WTC11 (cell line): ENCODE results near the gene ZNF830.

Experiments
- ATF1 ChIP-seq: sonication (generic); formaldehyde crosslinking; IDR thresholded peaks from 2 replicates; pipeline ENCODE4 v1.8.1; 2023; ENCODE audit warnings: mild to moderate bottlenecking, moderate library complexity, missing genetic modification reagents
- CTCF ChIP-seq: fragments of 200-600 bp; IDR thresholded peaks from 2 replicates; pipeline ENCODE4 v1.8.0; 2022; ENCODE audit warnings: antibody characterized with exemption
- USF2 ChIP-seq: sonication (generic); formaldehyde crosslinking; IDR thresholded peaks from 2 replicates; pipeline ENCODE4 v1.8.1; 2023; ENCODE audit warnings: mild to moderate bottlenecking, missing genetic modification reagents, moderate library complexity
- TF ChIP-seq, protein P1 (sequence below): sonication (generic); formaldehyde crosslinking; IDR thresholded peaks from 2 replicates; pipeline ENCODE4 v1.8.0; 2022; ENCODE audit warnings: mild to moderate bottlenecking, missing genetic modification reagents

DNA sequence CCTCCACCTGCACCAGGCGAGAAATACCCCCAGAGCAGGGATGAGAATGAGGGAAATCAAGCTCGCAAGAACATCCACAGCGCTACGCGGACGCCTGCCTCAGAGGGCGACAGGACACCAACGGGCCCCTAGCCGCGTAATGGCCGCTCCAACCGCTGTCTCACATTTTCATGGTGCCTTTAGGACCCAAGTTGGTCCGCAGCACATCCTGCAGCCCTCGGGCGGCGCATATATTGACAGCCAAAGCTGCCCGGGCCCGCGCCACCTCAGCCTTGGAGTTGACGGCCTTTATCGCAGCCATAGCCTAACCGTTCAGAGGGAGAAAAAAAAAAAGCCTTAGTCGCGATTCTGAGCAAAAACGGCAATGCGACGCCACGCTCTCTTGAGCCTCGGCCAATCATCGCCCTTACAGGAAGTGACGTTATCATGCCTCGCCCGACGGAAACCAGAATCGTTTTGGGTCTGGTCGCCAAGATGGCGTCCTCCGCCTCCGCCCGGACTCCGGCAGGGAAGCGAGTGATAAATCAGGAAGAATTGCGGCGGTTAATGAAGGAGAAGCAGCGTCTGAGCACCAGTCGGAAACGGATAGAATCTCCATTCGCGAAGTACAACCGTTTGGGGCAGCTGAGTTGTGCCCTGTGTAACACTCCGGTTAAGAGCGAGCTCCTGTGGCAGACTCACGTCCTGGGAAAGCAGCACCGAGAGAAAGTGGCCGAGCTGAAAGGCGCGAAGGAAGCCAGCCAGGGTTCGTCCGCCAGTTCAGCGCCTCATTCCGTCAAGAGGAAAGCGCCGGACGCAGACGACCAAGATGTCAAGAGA, at the start of gene ZNF830, which contains the start of gene CCT6B:
- TF ChIP-seq ATF1 (CRISPR knock-in tag), result no peak
- no peak for TF ChIP-seq USF2
- TF ChIP-seq, protein P1, sequence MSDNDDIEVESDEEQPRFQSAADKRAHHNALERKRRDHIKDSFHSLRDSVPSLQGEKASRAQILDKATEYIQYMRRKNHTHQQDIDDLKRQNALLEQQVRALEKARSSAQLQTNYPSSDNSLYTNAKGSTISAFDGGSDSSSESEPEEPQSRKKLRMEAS, result peak; percentile 74
- no peak for TF ChIP-seq CTCF
